A549 (cell line): ENCODE measurements around the gene SETBP1. TPM values are rescaled to one million over a fixed set of nuclear protein-coding genes. Genes with fewer than 3 reads are reported as not detected.

Source experiments
- ATAC-seq, 2 experiments: fragments of 200-7000 bp in 1 of 2; fragments of >200 bp in 1 of 2; cut with Nextera tagmentation in 1 of 2; cut with Tn5 transposase in 1 of 2; 3 replicates each; pipeline versions ENCODE4 v1.8.0 to v1.9.1; 2018 to 2020; ENCODE audit warnings: mild to moderate bottlenecking in 1 of 2, moderate library complexity in 1 of 2
- CTCF ChIA-PET: fragments of 300-600 bp; sonication (Branson Sonifier 250); formaldehyde crosslinking; extraction: SDS; loops from one replicate; lab custom pipeline; 2021; ENCODE audit warnings: antibody characterized with exemption, inconsistent platforms; lab: Yijun Ruan, JAX
- POLR2A ChIA-PET: fragments of 350-600 bp; formaldehyde crosslinking; extraction: SDS; loops from one replicate; lab custom pipeline; 2021; ENCODE audit warnings: antibody characterized with exemption, inconsistent platforms; lab: Yijun Ruan, JAX
- DNase-seq, 2 experiments: peaks; one replicate each; pipeline versions ENCODE4 v3.0.0 to v3.0.0-alpha.2; 2011 to 2016; ENCODE audit warnings: low read depth in 1 of 2, low spot score in 1 of 2
- FAIRE-seq: peaks from 2 replicates; lab custom pipeline; 2011; peaks lifted over from hg19 to GRCh38; lab: Jason Lieb, UNC
- H3K27ac ChIP-seq, 2 experiments: fragments of >200 bp; sonication (Bioruptor Twin); formaldehyde crosslinking; 3 replicates each; pipeline ENCODE4 v1.5.1; 2016 to 2017
- H3K4me1 ChIP-seq: fragments of >200 bp; sonication (Bioruptor Twin); formaldehyde crosslinking; 3 replicates; pipeline ENCODE4 v1.6.1; 2016
- H3K4me2 ChIP-seq: fragments of >200 bp; sonication (Bioruptor Twin); formaldehyde crosslinking; 3 replicates; pipeline ENCODE4 v1.6.1; 2016
- H3K4me3 ChIP-seq: fragments of >200 bp; sonication (Bioruptor Twin); formaldehyde crosslinking; 3 replicates; pipeline ENCODE4 v1.5.1; 2016
- H3K9me3 ChIP-seq: fragments of >200 bp; sonication (Bioruptor Twin); formaldehyde crosslinking; 3 replicates; pipeline ENCODE4 v1.6.1; 2016
- ATOH8 ChIP-seq: fragments of 250-450 bp; sonication (Bioruptor Pico); IDR thresholded peaks from 2 replicates; pipeline ENCODE4 v1.5.0; 2020; ENCODE audit warnings: low read depth, mild to moderate bottlenecking, moderate library complexity
- BCL3 ChIP-seq: fragments of >200 bp; sonication (Bioruptor Twin); formaldehyde crosslinking; IDR thresholded peaks from 3 replicates; pipeline ENCODE4 v1.6.1; 2016
- BHLHE40 ChIP-seq: IDR thresholded peaks from 2 replicates; pipeline ENCODE4 v1.6.1; 2012; ENCODE audit warnings: low read depth, low read length, inconsistent platforms
- CTCF ChIP-seq: fragments of >200 bp; sonication (Bioruptor Twin); formaldehyde crosslinking; IDR thresholded peaks from 3 replicates; pipeline ENCODE4 v1.5.1; 2016
- ELK1 ChIP-seq: fragments of 150-350 bp; IDR thresholded peaks from 2 replicates; pipeline ENCODE4 v1.6.1; 2014; ENCODE audit warnings: low read depth, mild to moderate bottlenecking, low read length
- ESRRA ChIP-seq: fragments of 150-350 bp; IDR thresholded peaks from 2 replicates; pipeline ENCODE4 v1.6.1; 2014; ENCODE audit warnings: mild to moderate bottlenecking, low read length, borderline replicate concordance
- FOSL2 ChIP-seq, 2 experiments: fragments of 450-650 bp in 1 of 2; fragments of >200 bp in 1 of 2; sonication (Bioruptor Twin) in 1 of 2; formaldehyde crosslinking; IDR thresholded peaks; 2 replicates each; pipeline versions ENCODE4 v1.5.0 to v1.6.1; 2016 to 2020; ENCODE audit warnings: mild to moderate bottlenecking in 1 of 2, moderate library complexity in 1 of 2
- HEYL ChIP-seq: fragments of 250-450 bp; sonication (Bioruptor Pico); IDR thresholded peaks from 2 replicates; pipeline ENCODE4 v1.8.0; 2021; ENCODE audit warnings: mild to moderate bottlenecking, moderate library complexity
- HMGXB4 ChIP-seq: fragments of 250-450 bp; sonication (Bioruptor Pico); IDR thresholded peaks from 2 replicates; pipeline ENCODE4 v1.5.0; 2021; ENCODE audit warnings: mild to moderate bottlenecking, moderate library complexity, borderline replicate concordance
- HOXA7 ChIP-seq: fragments of 250-450 bp; sonication (Bioruptor Pico); IDR thresholded peaks from 2 replicates; pipeline ENCODE4 v1.5.0; 2020; ENCODE audit warnings: mild to moderate bottlenecking, moderate library complexity
- JUN ChIP-seq, 2 experiments: fragments of >200 bp; sonication (Bioruptor Twin); formaldehyde crosslinking; IDR thresholded peaks; 2 replicates in 1 of 2; 3 replicates in 1 of 2; pipeline ENCODE4 v1.6.1; 2016 to 2017
- KDM1A ChIP-seq: fragments of 200-600 bp; sonication (generic); IDR thresholded peaks from 2 replicates; pipeline ENCODE4 v1.6.1; 2016; ENCODE audit warnings: low read depth, mild to moderate bottlenecking
- MAZ ChIP-seq: fragments of 150-350 bp; IDR thresholded peaks from 2 replicates; pipeline ENCODE4 v1.6.1; 2014; ENCODE audit warnings: antibody characterized with exemption, low read depth, low read length, borderline replicate concordance
- NFE2L2 ChIP-seq: fragments of 150-350 bp; conservative IDR thresholded peaks from 2 replicates; pipeline ENCODE4 v1.6.1; 2014; ENCODE audit warnings: low read length
- PBX3 ChIP-seq: IDR thresholded peaks from 2 replicates; pipeline ENCODE4 v1.6.1; 2012
- PHF8 ChIP-seq: fragments of 200-600 bp; sonication (generic); IDR thresholded peaks from 2 replicates; pipeline ENCODE4 v1.6.1; 2016; ENCODE audit warnings: low read depth, mild to moderate bottlenecking, antibody characterized with exemption, moderate library complexity, borderline replicate concordance
- POLR2A ChIP-seq: IDR thresholded peaks from 2 replicates; pipeline ENCODE4 v1.6.1; 2012; ENCODE audit warnings: mild to moderate bottlenecking, low read length
- RCOR1 ChIP-seq: fragments of 150-350 bp; IDR thresholded peaks from 2 replicates; pipeline ENCODE4 v1.6.1; 2014; ENCODE audit warnings: antibody characterized with exemption, low read length, low read depth
- RNF2 ChIP-seq: fragments of 200-600 bp; sonication (generic); IDR thresholded peaks from 2 replicates; pipeline ENCODE4 v1.6.1; 2016; ENCODE audit warnings: low read depth, mild to moderate bottlenecking, antibody characterized with exemption, moderate library complexity, borderline replicate concordance
- SMC3 ChIP-seq: fragments of >200 bp; sonication (Bioruptor Twin); formaldehyde crosslinking; IDR thresholded peaks from 3 replicates; pipeline ENCODE4 v1.6.1; 2018; ENCODE audit warnings: inconsistent platforms
- TFCP2L1 ChIP-seq: fragments of 250-450 bp; sonication (Bioruptor Pico); IDR thresholded peaks from 2 replicates; pipeline ENCODE4 v1.5.0; 2021; ENCODE audit warnings: mild to moderate bottlenecking
- TP53 ChIP-seq: fragments of 250-450 bp; sonication (Bioruptor Pico); IDR thresholded peaks from 2 replicates; pipeline ENCODE4 v1.5.0; 2021; ENCODE audit warnings: mild to moderate bottlenecking, moderate library complexity
- USF2 ChIP-seq: fragments of 450-650 bp; IDR thresholded peaks from 2 replicates; pipeline ENCODE4 v1.6.1; 2014; ENCODE audit warnings: antibody characterized with exemption
- ZFP36 ChIP-seq: fragments of 450-650 bp; IDR thresholded peaks from 2 replicates; pipeline ENCODE4 v1.6.1; 2014; ENCODE audit warnings: borderline replicate concordance; ENCODE audit not compliant: partially characterized antibody
- ZSCAN20 ChIP-seq: fragments of 250-450 bp; sonication (Bioruptor Pico); IDR thresholded peaks from 2 replicates; pipeline ENCODE4 v1.8.0; 2022; ENCODE audit warnings: mild to moderate bottlenecking, moderate library complexity
- WGBS: methylation state at CpG from one replicate; pipeline ENCODE4 v1.1.6; 2017; ENCODE audit errors: missing lambda C conversion rate; 5-methylcytosine and 5-hydroxymethylcytosine counted together
- polyA plus RNA-seq, 4 experiments: library from polyadenylated mRNA; depleted of rRNA in 3 of 4; stranded (reverse); fragments of >200 nt; fragmentation: RNase III in 1 of 4; extraction: RNeasy Plus Mini Kit Qiagen cat#74134 plus additional on column Dnase treatment in 1 of 4; gene quantifications; 2 replicates in 3 of 4; 3 replicates in 1 of 4; pipeline ENCODE4 v1.2.3, GENCODE V29; 2011 to 2017

Gene SETBP1
- polyA plus RNA-seq, 2 of the 4 experiments (the other 2 are of a cell fraction) = 0.50 to 1.9 TPM

GRCh38 chr18:44733754-44734465 is 53.2 kb downstream of the SETBP1 start:
- H3K4me1 ChIP-seq = peaks cover 20% of the 10 kb centered on the region
- no peak for DNase-seq
- POLR2A ChIA-PET = no interaction called here
- peak overlapping the region; percentile 34 for H3K4me2 ChIP-seq
- H3K9me3 ChIP-seq = no peaks in the 10 kb centered on the region
- CTCF ChIA-PET = no interaction called here
- no peak overlapping the region for H3K4me3 ChIP-seq
- FAIRE-seq = no peak
- TF ChIP-seq HEYL (CRISPR knock-in tag) = no peak
- TF ChIP-seq RCOR1 = no peak
- TF ChIP-seq HMGXB4 (CRISPR knock-in tag) = no peak
- TF ChIP-seq HOXA7 (CRISPR knock-in tag) = no peak
- TF ChIP-seq CTCF = no peak
- TF ChIP-seq ZSCAN20 (CRISPR knock-in tag) = no peak
- TF ChIP-seq ZFP36 = no peak
- no peak for TF ChIP-seq MAZ
- no peak for TF ChIP-seq FOSL2 (IDR thresholded peaks at IDR 0.05)
- no peak for TF ChIP-seq FOSL2 (CRISPR knock-in tag; IDR thresholded peaks at IDR 0.05)
- TF ChIP-seq KDM1A = no peak
- no peak for TF ChIP-seq SMC3
- no peak for TF ChIP-seq ESRRA
- TF ChIP-seq NFE2L2 = no peak
- no peak for TF ChIP-seq JUN (IDR thresholded peaks at IDR 0.05)
- no peak for TF ChIP-seq POLR2A
- no peak for ATAC-seq
- 85% methylated on average over 3 of the region's 3 CpGs for WGBS
- peak overlapping the region; percentile 30 to 67; a peak in 5 of 6 replicates for H3K27ac ChIP-seq

GRCh38 chr18:44735096-44735495 is 54.4 kb downstream of the SETBP1 start:
- H3K27ac ChIP-seq = no peak overlapping the region
- H3K9me3 ChIP-seq = no peaks in the 10 kb centered on the region
- TF ChIP-seq FOSL2 (IDR thresholded peaks at IDR 0.05) (no peak), FOSL2 (CRISPR knock-in tag; IDR thresholded peaks at IDR 0.05) (no peak), TP53 (CRISPR knock-in tag) (no peak), ZSCAN20 (CRISPR knock-in tag) (no peak), ELK1 (no peak), MAZ (no peak), TFCP2L1 (CRISPR knock-in tag) (no peak), BHLHE40 (no peak), PHF8 (no peak), HMGXB4 (CRISPR knock-in tag) (no peak), KDM1A (no peak), BCL3 (no peak), RNF2 (no peak), PBX3 (no peak), ATOH8 (CRISPR knock-in tag) (no peak), RCOR1 (no peak), USF2 (no peak), NFE2L2 (no peak)
- DNase-seq = no peak
- H3K4me1 ChIP-seq = peaks cover 15% of the 10 kb centered on the region
- no peak overlapping the region for H3K4me3 ChIP-seq
- FAIRE-seq = no peak
- ChIA-PET CTCF (no interaction called here), POLR2A (no interaction called here)
- no peak overlapping the region for H3K4me2 ChIP-seq
- no peak for ATAC-seq
